ENCODE data around the gene SCYGR1.
A peak's percentile ranks its signal among the peaks of the same experiment; 100 is the strongest.

SCYGR1 gene

GRCh38 chr2:227411990-227412350, 24.2 kb upstream of the SCYGR1 start:
- TF ChIP-seq CTCF (IDR thresholded peaks at IDR 0.05; ENCODE audit: low read depth, low read length): no peak
- no peak for DNase-seq (ENCODE audit: low read depth in 2 of 2)
- no peak overlapping the region for H3K4me3 ChIP-seq (replicated peaks in 1 of 2; ENCODE audit: low read depth in 2 of 2, low read length in 2 of 2)

GRCh38 chr2:227411320-227411989, 23.7 kb upstream of the SCYGR1 start:
- no peak overlapping the region for H3K4me3 ChIP-seq (replicated peaks in 1 of 2; ENCODE audit: low read depth in 2 of 2, low read length in 2 of 2)
- DNase-seq (ENCODE audit: low read depth in 2 of 2): peak; percentile 28 to 65
- TF ChIP-seq CTCF (IDR thresholded peaks at IDR 0.05; ENCODE audit: low read depth, low read length): no peak

- no peak for TF ChIP-seq CTCF (IDR thresholded peaks at IDR 0.05; ENCODE audit: low read depth, low read length)
- no peak overlapping the region for H3K4me3 ChIP-seq (replicated peaks in 1 of 2; ENCODE audit: low read depth in 2 of 2, low read length in 2 of 2)
- DNase-seq (ENCODE audit: low read depth in 2 of 2): peak in 1 of 2 donors; percentile 31
These were observed 22.4 kb upstream of the SCYGR1 start for GRCh38 chr2:227410191-227410590.

- peak in 1 of 2 donors; percentile 47 for DNase-seq (ENCODE audit: low read depth in 2 of 2)
- H3K4me3 ChIP-seq (replicated peaks in 1 of 2; ENCODE audit: low read depth in 2 of 2, low read length in 2 of 2): no peak overlapping the region
- no peak for TF ChIP-seq CTCF (IDR thresholded peaks at IDR 0.05; ENCODE audit: low read depth, low read length)
These were observed 19.9 kb upstream of the SCYGR1 start for GRCh38 chr2:227407591-227408151.

GRCh38 chr2:227406177-227407031, 18.7 kb upstream of the SCYGR1 start:
- H3K4me3 ChIP-seq (replicated peaks in 1 of 2; ENCODE audit: low read depth in 2 of 2, low read length in 2 of 2): no peak overlapping the region
- TF ChIP-seq CTCF (IDR thresholded peaks at IDR 0.05; ENCODE audit: low read depth, low read length): peak; percentile 68
- DNase-seq (ENCODE audit: low read depth in 2 of 2): peak; percentile 99

GRCh38 chr2:227404585-227405271, 17.0 kb upstream of the SCYGR1 start:
- no peak for TF ChIP-seq CTCF (IDR thresholded peaks at IDR 0.05; ENCODE audit: low read depth, low read length)
- H3K4me3 ChIP-seq (replicated peaks in 1 of 2; ENCODE audit: low read depth in 2 of 2, low read length in 2 of 2): no peak overlapping the region
- DNase-seq (ENCODE audit: low read depth in 2 of 2): no peak
